NK-92 treated with Interleukin-12 subunit alpha and Interleukin-12 subunit beta, amount 100 ng/mL, for 24 hours (cell line): Measurements from ENCODE around the gene CORO7.
"Not testable (repeated sequence)": the region's sequence is repeated elsewhere in the genome, so short reads cannot be mapped to it uniquely, and the experiment has no call there.

Experiments used
- DNase-seq: peaks from one replicate; lab custom pipeline; 2025; lab: John Stamatoyannopoulos, UW

CORO7 gene

GRCh38 chr16:4336701-4337539 is 79.5 kb downstream of the CORO7 start:
- no peak for DNase-seq

GRCh38 chr16:4334724-4335495 is 81.5 kb downstream of the CORO7 start:
- DNase-seq, result no peak

- not testable (repeated sequence) for DNase-seq
Measured at GRCh38 chr16:4333714-4334113, 82.7 kb downstream of the CORO7 start.

GRCh38 chr16:4333308-4333638 is 83.1 kb downstream of the CORO7 start:
- DNase-seq, result no peak

GRCh38 chr16:4332623-4333307 is 83.6 kb downstream of the CORO7 start:
- no peak for DNase-seq

- no peak for DNase-seq
Measured at GRCh38 chr16:4332083-4332482, 84.3 kb downstream of the CORO7 start.

GRCh38 chr16:4330277-4330874 is 86.0 kb downstream of the CORO7 start:
- DNase-seq, result peak; percentile 51

- no peak for DNase-seq
Measured at GRCh38 chr16:4328782-4329775, 87.3 kb downstream of the CORO7 start.

GRCh38 chr16:4328046-4328781 is 88.2 kb downstream of the CORO7 start:
- no peak for DNase-seq

GRCh38 chr16:4327386-4328045 is 88.9 kb downstream of the CORO7 start:
- DNase-seq, result no peak

- DNase-seq, result no peak
Measured at GRCh38 chr16:4325253-4325758, 91.1 kb downstream of the CORO7 start.

GRCh38 chr16:4324492-4325252 is 91.7 kb downstream of the CORO7 start:
- no peak for DNase-seq

- no peak for DNase-seq
Measured at GRCh38 chr16:4323845-4324488, 92.4 kb downstream of the CORO7 start.

- DNase-seq, result no peak
Measured at GRCh38 chr16:4323071-4323844, 93.1 kb downstream of the CORO7 start.

GRCh38 chr16:4322121-4323052 is 94.0 kb downstream of the CORO7 start:
- DNase-seq, result no peak
